ENCODE measurements around the gene CALML5.

Gene CALML5

DNA sequence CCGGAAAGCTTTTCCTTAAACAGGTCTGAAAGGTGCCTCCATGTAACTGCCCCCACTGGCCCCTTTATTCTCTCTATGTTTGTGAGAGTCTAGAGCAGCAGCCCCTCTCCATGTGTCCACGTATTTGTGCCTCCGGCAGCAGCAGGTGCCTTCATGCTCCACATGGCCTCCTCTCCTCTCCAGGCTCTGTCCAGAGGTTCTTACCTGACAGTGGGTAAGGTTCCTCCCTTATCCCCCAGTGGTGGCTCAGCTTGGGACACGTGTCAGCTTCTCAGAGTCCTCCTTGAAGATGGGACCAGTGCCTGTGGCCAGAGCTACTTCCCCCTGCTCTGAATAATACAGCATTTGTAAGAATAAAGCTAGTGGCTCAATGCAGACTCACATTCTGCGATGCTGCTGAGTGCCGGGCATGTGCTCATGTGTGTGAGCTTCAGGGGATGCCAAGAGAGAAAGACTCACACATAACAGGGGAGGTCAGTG lies 33.3 kb upstream of the CALML5 start:
- DNase-seq (ENCODE audit: extremely low read depth, low read depth): no peak
- TF ChIP-seq, protein P1, sequence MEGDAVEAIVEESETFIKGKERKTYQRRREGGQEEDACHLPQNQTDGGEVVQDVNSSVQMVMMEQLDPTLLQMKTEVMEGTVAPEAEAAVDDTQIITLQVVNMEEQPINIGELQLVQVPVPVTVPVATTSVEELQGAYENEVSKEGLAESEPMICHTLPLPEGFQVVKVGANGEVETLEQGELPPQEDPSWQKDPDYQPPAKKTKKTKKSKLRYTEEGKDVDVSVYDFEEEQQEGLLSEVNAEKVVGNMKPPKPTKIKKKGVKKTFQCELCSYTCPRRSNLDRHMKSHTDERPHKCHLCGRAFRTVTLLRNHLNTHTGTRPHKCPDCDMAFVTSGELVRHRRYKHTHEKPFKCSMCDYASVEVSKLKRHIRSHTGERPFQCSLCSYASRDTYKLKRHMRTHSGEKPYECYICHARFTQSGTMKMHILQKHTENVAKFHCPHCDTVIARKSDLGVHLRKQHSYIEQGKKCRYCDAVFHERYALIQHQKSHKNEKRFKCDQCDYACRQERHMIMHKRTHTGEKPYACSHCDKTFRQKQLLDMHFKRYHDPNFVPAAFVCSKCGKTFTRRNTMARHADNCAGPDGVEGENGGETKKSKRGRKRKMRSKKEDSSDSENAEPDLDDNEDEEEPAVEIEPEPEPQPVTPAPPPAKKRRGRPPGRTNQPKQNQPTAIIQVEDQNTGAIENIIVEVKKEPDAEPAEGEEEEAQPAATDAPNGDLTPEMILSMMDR (IDR thresholded peaks at IDR 0.05; ENCODE audit: low read depth, low read length): no peak

DNA sequence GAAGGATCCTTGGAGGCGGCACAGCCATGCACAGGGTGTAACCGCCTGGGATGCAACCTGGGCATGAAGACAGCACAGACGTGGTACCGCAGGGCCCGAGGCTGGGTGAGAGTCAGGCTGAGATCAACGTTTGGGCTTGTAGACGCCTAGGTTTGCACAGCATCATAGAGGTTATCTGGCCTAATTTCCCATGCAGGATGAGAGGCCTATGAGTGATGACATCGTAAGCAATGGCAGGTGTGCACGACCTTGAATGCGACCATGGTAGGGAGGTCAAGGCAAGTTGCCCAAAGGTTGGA lies 32.9 kb upstream of the CALML5 start:
- DNase-seq (ENCODE audit: extremely low read depth, low read depth): no peak

DNA sequence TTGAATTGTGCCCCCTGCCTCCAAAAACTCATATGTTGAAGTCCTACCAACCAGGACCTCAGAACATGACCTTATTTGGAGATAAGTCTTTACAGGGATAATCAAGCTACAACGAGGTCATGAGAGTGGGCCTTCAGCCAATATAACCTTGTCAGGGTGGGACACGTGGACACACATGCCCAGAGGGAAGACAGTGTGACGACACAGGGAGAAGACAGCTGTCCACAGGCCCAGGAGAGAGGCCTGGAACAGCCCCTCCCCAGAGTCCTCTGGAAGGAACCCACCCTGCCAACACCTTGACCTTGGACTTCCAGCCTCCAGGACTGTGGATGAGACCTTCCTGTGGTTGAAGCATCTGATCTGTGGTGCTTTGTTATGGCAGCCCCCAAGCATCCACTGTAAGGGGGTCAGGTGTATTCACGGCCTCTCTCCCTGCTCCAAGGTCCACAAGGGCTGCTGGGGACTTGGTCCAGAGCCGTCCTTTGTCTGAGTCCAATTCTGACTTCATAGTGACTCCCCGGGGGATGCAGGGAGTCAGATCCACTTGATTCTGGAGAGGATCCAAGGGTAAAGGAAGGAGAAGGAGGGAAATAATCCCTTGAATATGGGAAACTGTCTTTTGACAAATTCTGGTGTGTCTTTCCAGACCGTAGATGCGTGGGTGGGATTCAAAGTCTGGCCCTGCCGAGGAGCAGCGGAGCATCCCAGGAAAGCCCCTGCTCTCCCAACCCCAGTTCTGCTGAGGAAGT lies 32.4 kb upstream of the CALML5 start:
- TF ChIP-seq, protein P1 (IDR thresholded peaks at IDR 0.05; ENCODE audit: low read depth, low read length): no peak

More for the DNA sequence above, 32.9 kb upstream of the CALML5 start:
- TF ChIP-seq, protein P1 (IDR thresholded peaks at IDR 0.05; ENCODE audit: low read depth, low read length): no peak

DNA sequence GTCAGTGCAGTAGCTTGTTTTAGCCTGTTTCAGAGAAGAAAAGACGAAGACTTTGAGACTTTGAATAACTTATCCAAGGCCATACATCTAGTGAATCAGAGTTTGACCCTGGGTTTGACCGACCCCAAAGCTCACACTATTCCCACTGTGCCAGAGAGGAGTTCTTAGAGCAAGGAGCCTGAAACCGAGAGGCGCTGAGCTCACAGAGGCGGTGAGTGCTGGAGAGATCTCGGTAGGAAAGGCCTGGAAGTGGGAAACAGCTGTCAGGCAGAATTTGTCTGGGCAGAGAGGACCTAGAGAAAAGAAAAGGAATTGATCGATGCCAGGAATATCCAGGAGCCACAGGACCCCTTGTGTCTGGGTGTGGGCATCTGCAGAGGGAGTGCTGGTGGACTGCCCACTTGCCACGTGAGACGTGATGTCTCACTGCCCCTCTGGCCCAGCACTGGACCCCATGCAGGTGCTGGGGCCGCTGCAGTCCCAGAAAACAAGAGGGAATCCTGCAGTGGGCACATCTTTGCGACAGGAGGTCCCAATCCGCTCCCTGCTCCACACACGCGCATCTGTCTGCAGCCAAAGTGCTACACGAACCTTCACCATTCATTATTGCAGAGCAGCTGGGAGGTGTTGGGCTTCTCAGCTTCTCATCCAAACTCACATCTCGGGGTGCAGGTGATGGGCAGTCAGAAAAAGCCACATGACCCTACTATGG lies 31.6 kb upstream of the CALML5 start:
- no peak for DNase-seq (ENCODE audit: extremely low read depth, low read depth)
- TF ChIP-seq, protein P1 (IDR thresholded peaks at IDR 0.05; ENCODE audit: low read depth, low read length): no peak

More for the DNA sequence above, 32.4 kb upstream of the CALML5 start:
- no peak for DNase-seq (ENCODE audit: extremely low read depth, low read depth)

DNA sequence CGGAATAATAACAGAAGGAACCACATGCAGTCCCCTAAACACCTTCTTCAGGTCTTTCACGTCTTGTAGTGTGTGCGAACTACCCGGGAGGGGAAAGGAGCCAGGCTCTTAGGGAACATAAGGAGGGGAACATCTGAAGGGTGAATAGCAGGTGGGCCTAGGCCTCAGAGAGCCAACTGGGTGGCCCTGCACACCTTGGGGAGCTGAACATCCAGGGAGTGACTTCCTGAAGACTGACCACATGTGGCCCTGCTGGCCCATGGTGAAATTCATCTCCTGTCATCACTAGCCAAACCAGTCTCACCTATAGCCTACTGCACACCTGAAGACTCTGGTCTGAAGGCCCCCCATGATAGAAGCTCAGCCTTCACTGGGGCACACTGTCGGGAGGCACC lies 31.0 kb upstream of the CALML5 start:
- TF ChIP-seq, protein P1 (IDR thresholded peaks at IDR 0.05; ENCODE audit: low read depth, low read length): no peak
- no peak for DNase-seq (ENCODE audit: extremely low read depth, low read depth)

DNA sequence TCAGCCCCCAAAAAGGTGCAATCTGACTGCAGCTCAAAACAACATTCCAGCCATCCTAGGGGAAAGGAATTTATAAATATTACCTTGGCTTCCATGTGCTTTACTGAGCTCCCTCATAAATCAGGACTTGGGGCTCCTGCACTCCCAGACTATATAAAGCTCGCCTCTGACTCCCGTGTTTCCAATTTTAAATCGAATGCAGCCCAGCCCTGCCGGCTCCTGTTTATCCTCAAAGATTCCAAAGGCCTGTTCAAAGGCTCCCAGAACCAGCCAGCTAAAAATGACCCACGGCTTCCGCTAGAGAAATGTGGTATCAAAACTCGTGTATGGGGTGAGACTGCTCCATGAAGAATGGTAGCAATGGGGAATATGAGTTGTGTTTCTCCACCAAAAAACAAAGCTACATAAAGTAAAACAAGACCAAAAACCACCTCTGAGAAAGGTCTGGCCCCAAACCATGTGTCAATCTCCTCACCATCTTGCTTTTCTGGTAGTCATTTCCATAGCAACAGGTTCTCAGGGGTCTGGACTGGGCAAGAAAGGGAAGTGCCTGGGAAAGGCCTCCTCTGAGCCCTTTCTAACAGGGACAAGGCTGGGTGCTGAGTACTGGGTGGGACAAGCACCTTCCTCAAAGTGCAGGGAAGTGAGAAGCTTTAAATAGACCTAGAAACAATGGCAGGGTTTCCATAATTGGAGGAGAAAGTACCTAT lies 30.5 kb upstream of the CALML5 start:
- DNase-seq (ENCODE audit: extremely low read depth, low read depth): no peak
- TF ChIP-seq, protein P1 (IDR thresholded peaks at IDR 0.05; ENCODE audit: low read depth, low read length): no peak
